Choroid plexus epithelial cell (primary cell): ENCODE results near the gene GTF2F1.
A peak's percentile ranks its signal among the peaks of the same experiment; 100 is the strongest.
"Not testable (repeated sequence)": the region's sequence is repeated elsewhere in the genome, so short reads cannot be mapped to it uniquely, and the experiment has no call there.

Experiments
- DNase-seq: peaks from one replicate; pipeline ENCODE4 v3.0.0-alpha.2; 2010; ENCODE audit warnings: low read depth
- H3K4me3 ChIP-seq: 2 replicates; pipeline ENCODE4 v1.5.1; 2011; ENCODE audit warnings: low read depth, mild to moderate bottlenecking, control low read depth, low read length, moderate library complexity
- TF ChIP-seq, protein P1 (sequence below): conservative IDR thresholded peaks from 2 replicates; pipeline ENCODE4 v1.5.1; 2011; ENCODE audit warnings: low read depth, mild to moderate bottlenecking, control low read depth, inconsistent platforms, low read length, moderate library complexity

GTF2F1 gene

GRCh38 chr19:6409346-6409745 is 16.4 kb upstream of the GTF2F1 start:
- TF ChIP-seq, protein P1, sequence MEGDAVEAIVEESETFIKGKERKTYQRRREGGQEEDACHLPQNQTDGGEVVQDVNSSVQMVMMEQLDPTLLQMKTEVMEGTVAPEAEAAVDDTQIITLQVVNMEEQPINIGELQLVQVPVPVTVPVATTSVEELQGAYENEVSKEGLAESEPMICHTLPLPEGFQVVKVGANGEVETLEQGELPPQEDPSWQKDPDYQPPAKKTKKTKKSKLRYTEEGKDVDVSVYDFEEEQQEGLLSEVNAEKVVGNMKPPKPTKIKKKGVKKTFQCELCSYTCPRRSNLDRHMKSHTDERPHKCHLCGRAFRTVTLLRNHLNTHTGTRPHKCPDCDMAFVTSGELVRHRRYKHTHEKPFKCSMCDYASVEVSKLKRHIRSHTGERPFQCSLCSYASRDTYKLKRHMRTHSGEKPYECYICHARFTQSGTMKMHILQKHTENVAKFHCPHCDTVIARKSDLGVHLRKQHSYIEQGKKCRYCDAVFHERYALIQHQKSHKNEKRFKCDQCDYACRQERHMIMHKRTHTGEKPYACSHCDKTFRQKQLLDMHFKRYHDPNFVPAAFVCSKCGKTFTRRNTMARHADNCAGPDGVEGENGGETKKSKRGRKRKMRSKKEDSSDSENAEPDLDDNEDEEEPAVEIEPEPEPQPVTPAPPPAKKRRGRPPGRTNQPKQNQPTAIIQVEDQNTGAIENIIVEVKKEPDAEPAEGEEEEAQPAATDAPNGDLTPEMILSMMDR: no peak
- H3K4me3 ChIP-seq: no peak overlapping the region
- no peak for DNase-seq

- TF ChIP-seq, protein P1: no peak
- DNase-seq: no peak
- H3K4me3 ChIP-seq: no peak overlapping the region
Observed at GRCh38 chr19:6406401-6406800, 13.4 kb upstream of the GTF2F1 start.

DNA sequence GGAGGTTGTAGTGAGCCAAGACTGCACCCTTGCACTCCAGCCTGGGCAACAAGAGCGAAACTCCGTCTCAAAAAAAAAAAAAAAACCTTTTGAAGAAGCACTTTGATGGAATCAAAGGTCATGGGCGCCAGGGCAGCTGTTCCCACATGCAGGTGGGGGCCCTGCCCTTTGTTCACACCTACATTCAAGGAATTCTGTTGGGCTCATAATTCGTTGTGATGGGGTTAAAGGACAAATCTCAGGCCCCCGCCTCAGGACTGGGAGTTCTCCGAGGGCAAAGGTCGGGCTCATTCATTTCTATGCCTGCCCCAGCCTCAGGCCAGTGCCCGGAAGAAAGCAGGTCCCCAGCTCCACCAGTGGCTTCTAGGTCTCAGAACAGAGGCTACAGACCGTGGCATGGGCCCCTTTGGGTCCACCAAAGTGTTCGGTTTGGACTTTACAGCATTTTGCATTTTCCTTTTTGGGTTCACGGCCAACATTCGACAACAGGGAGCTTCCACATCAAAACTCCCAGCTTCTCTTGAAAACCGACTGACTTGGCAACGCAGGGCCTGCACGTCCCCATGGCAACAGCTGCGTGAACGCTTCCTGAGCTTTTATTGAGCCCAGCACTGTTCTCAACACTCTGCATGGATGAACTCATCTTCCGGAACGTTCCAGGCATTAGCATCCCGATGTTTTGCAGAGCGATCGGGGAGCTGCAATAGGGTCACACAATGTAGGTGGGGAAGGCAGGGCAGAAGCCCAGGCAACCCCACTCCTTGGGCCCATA is 10.1 kb upstream of the GTF2F1 start:
- peak; percentile 87 for DNase-seq
- H3K4me3 ChIP-seq: no peak overlapping the region
- TF ChIP-seq, protein P1: no peak

DNA sequence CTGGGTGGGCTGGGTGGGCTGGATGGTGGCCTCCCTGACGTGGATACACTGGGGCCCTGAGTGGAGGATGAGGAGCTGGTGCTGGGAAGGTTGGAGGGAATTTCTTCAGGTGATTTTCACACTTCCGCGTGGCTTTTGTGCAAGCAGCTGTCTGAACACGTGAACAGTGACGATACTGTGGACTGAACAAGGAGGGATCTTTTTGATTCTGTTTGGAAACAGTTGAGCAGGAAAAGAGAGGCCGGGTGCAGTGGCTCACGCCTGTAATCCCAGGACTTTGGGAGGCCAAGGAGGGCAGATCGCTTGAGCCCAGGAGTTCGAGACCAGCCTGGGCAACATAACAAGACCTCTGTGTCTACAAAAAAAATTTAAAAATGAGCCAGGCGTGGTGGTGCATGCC is 9.1 kb upstream of the GTF2F1 start:
- TF ChIP-seq, protein P1: no peak
- H3K4me3 ChIP-seq: no peak overlapping the region
- DNase-seq: no peak

- not testable (repeated sequence) for H3K4me3 ChIP-seq, DNase-seq
Observed at GRCh38 chr19:6400062-6400944, 7.3 kb upstream of the GTF2F1 start.

DNA sequence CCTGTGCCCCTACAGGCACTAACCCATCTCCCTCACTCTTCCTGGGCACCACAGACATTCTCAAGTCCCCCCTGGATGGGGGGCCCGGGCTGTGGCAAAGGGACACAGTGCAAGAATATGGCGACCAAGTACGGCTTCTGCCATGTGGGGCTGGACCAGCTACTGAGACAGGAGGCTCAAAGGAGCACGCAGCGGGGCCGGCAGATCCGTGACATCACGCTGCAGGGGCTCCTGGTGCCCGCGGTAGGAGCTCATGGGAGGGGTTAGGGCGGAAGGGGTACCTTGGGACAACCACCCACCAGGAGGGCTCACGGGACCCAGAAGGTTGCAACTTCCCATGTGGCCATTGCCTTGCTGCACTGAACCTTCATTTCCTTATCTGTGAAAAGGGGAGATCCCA is 3.3 kb upstream of the GTF2F1 start:
- H3K4me3 ChIP-seq: no peak overlapping the region
- TF ChIP-seq, protein P1: no peak
- DNase-seq: no peak

GRCh38 chr19:6394831-6395230 is 1.9 kb upstream of the GTF2F1 start:
- TF ChIP-seq, protein P1: no peak
- no peak for DNase-seq
- no peak overlapping the region for H3K4me3 ChIP-seq
